BJ (cell line): ENCODE data around the gene AKAP11. TPM values are rescaled to one million over a fixed set of nuclear protein-coding genes. Genes with fewer than 3 reads are reported as not detected.

ENCODE experiments used
- CTCF ChIA-PET: fragments of 350-600 bp; formaldehyde crosslinking; extraction: SDS; loops from one replicate; lab custom pipeline; 2021; ENCODE audit warnings: antibody characterized with exemption, inconsistent platforms; lab: Yijun Ruan, JAX
- POLR2A ChIA-PET: fragments of 300-600 bp; sonication (Branson Sonifier 250); formaldehyde crosslinking; extraction: SDS; loops from one replicate; lab custom pipeline; 2021; ENCODE audit warnings: antibody characterized with exemption; lab: Charles Lee
- DNase-seq: peaks from one replicate; pipeline ENCODE4 v3.0.0-alpha.2; 2011; ENCODE audit warnings: low read depth
- H3K27me3 ChIP-seq: 2 replicates; pipeline ENCODE4 v1.6.0; 2011; ENCODE audit warnings: low read length; ENCODE audit not compliant: control insufficient read depth, insufficient read depth
- H3K36me3 ChIP-seq: 2 replicates; pipeline ENCODE4 v1.5.1; 2011; ENCODE audit warnings: low read length; ENCODE audit not compliant: control insufficient read depth, insufficient read depth
- H3K4me3 ChIP-seq: 2 replicates; pipeline ENCODE4 v1.5.1; 2011; ENCODE audit warnings: low read depth, mild to moderate bottlenecking, control low read depth, low read length
- polyA plus RNA-seq: library from polyadenylated mRNA; depleted of rRNA; stranded (reverse); fragments of >200 nt; gene quantifications from 2 replicates; pipeline ENCODE4 v1.2.3, GENCODE V29; 2011
- TF ChIP-seq, protein P1 (sequence below): IDR thresholded peaks from 2 replicates; pipeline ENCODE4 v1.5.1; 2011; ENCODE audit warnings: low read depth, mild to moderate bottlenecking, control low read depth, inconsistent platforms, low read length, moderate library complexity; ENCODE audit not compliant: insufficient read depth

Gene AKAP11
- polyA plus RNA-seq, 1 experiment, result 9.3 TPM

DNA sequence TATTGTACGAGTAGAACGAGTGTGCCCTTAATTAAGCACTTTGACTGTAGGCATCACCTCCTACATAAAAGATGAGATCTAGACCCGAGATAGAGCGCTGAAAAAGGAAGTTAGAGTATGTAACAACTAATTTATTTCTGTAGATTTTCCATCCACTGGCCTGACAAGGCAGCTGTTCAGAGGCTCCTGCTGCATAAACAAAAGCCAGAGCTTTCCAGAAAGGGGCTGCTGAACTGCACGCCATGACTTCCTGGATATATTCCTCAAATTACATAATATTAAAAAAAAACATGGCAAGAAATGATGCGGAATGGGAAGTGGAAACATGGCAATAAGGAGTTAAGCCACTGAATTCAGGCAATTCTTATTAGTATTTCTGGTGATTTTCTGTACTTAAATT is 89.7 kb downstream of the AKAP11 start:
- H3K4me3 ChIP-seq, result no peak overlapping the region
- ChIA-PET CTCF (no interaction called here), POLR2A (no interaction called here)
- TF ChIP-seq, protein P1, sequence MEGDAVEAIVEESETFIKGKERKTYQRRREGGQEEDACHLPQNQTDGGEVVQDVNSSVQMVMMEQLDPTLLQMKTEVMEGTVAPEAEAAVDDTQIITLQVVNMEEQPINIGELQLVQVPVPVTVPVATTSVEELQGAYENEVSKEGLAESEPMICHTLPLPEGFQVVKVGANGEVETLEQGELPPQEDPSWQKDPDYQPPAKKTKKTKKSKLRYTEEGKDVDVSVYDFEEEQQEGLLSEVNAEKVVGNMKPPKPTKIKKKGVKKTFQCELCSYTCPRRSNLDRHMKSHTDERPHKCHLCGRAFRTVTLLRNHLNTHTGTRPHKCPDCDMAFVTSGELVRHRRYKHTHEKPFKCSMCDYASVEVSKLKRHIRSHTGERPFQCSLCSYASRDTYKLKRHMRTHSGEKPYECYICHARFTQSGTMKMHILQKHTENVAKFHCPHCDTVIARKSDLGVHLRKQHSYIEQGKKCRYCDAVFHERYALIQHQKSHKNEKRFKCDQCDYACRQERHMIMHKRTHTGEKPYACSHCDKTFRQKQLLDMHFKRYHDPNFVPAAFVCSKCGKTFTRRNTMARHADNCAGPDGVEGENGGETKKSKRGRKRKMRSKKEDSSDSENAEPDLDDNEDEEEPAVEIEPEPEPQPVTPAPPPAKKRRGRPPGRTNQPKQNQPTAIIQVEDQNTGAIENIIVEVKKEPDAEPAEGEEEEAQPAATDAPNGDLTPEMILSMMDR, result no peak
- H3K27me3 ChIP-seq, result no peaks in the 10 kb centered on the region
- no peak for DNase-seq
- H3K36me3 ChIP-seq, result no peaks in the 10 kb centered on the region

DNA sequence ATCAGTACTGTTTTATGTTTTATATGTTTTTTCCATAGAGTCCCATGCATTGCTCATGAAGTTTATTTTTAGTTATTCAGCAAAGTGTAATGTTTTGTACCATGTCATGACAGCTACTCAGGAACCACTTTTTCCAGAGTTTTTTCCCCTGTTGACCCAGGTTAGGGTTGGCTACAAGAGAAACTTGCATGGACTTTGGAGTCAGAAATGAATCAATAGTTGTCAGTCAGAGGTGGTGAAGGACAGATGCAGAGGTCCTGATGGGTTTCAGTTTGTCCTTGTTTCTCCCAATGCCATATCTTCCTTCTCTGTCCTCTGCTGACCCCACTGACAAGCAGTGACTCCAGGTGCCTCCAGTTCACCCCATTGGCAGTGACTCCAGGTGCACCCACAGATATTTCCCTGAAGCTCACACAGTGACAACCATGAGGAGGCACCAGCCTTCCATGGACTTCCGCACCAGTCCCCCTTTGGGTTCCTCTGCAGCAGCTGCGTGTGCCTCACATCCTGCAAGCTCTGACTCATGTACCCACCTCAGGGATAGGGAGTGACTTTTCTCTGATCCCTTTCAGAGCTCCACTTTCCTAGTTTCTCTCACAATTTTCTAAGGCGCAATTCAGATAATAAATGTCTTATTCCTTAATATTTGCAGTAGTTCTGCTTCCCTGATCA is 92.1 kb downstream of the AKAP11 start:
- H3K27me3 ChIP-seq, result no peaks in the 10 kb centered on the region
- POLR2A ChIA-PET, result no interaction called here
- CTCF ChIA-PET, result interaction anchor here (1.5 kb wide), 1 partner anchor 9 kb away, joined by 3 read pairs; no protein-coding TSS in a partner anchor
- TF ChIP-seq, protein P1, result no peak
- H3K36me3 ChIP-seq, result no peaks in the 10 kb centered on the region
- no peak overlapping the region for H3K4me3 ChIP-seq
- DNase-seq, result no peak

DNA sequence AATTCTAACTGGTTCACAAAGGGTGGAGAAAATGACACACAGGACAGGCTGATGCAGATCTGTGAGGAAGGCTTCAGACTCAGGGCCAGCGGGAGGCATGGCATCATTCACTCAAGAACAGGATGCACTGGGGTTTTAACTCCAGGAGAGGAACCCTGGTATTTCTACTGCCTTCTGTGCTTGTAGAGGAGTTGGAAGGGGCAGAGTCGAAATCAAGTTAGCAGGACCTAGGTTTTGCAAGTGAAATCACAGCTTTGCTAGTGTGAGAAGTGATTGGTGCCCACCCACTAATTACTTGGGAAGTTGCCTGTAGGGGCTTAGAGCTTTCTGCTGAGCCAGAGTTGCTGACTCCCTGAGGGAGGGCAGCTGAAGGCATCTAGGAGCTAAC is 92.7 kb downstream of the AKAP11 start:
- ChIA-PET POLR2A (no interaction called here), CTCF (interaction anchor here (1.5 kb wide), 1 partner anchor 8 kb away, joined by 3 read pairs; no protein-coding TSS in a partner anchor)
- Histone ChIP-seq H3K36me3 (no peaks in the 10 kb centered on the region), H3K4me3 (no peak overlapping the region), H3K27me3 (no peaks in the 10 kb centered on the region)
- no peak for DNase-seq
- TF ChIP-seq, protein P1, result no peak

DNA sequence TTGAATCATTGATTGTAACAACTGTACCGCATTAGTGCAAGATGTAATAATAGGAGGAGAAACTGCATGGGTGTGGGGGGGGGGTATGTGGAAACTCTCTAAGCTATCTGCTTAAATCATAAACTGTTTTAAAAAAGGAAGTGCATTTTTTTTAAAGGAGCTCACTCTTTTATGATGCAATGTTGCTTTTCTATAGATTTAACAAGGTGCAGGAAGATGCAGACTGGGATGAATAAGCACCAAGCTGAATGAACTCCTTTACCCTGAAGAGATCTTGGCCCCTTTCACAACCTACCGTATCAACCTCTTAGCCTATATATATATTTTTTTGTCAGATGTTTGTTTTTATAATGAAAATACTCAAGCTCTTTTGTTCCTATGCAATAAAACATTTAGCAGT is 95.9 kb downstream of the AKAP11 start:
- POLR2A ChIA-PET, result no interaction called here
- TF ChIP-seq, protein P1, result no peak
- DNase-seq, result no peak
- Histone ChIP-seq H3K36me3 (no peaks in the 10 kb centered on the region), H3K27me3 (no peaks in the 10 kb centered on the region), H3K4me3 (no peak overlapping the region)
- CTCF ChIA-PET, result no interaction called here

DNA sequence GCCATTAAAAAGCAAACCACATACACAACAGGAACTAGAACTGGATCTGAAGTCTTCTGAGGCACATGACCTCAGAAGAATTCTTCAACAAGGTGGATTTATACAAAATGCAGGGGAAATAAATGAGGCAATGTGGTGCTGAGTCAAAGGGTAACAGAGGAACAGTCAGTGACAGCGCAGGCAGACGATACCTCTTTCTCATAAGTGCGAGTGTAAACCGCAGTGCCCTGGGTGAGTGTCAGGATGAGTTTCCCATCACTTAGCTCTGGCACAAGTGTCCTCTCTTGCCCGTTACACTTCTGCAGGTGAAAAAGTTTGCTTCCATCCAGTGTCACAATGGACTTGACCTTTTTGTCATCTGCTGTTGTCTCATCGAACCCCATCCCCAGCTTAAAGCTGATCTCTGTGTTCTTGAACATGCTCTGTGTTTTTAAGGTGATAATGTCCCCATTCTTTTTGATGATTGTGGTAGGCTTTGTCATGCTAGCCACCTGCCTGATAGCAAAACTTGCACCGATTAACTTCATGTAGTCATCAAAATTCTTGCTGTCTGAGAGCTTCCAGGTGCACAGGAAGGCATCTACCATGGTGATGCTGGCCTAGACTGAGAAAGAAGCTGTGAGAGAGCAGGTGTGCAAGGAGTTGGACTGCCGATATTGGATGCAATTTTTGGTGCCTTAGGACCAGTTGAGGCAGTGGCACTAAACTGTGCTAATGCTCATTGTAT is 97.3 kb downstream of the AKAP11 start:
- TF ChIP-seq, protein P1, result no peak
- H3K27me3 ChIP-seq, result no peaks in the 10 kb centered on the region
- CTCF ChIA-PET, result no interaction called here
- no peaks in the 10 kb centered on the region for H3K36me3 ChIP-seq
- POLR2A ChIA-PET, result no interaction called here
- H3K4me3 ChIP-seq, result no peak overlapping the region
- no peak for DNase-seq
